ENCODE results near the gene SNX11. TPM values are rescaled to one million over a fixed set of nuclear protein-coding genes. Genes with fewer than 3 reads are reported as not detected.

SNX11 gene
- total RNA-seq, 1 experiment from 2014 or later = 26.8 TPM

DNA sequence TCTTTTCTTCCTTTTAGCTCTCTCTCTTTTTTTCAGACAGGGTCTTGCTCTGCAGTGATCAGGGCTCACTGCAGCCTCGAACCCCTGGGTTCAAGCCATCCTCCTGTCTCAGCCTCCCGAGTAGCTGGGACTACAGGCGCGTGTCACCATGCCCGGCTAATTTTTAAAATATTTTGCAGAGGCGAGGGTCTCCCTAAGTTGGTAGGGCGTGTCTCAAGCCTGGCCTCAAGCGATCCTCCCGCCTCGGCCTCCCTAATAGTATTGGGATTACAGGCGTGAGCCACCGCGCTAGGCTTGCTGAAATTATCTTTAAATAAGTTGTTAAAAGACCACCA is 797 bp upstream of the SNX11 start:
- H3K9me2 ChIP-seq (ENCODE audit: insufficient read depth) = no peaks in the 10 kb centered on the region
- no peak for TF ChIP-seq EGR1 (IDR thresholded peaks at IDR 0.05; ENCODE audit: low read depth)
- TF ChIP-seq ELF1 (IDR thresholded peaks at IDR 0.05; ENCODE audit: borderline replicate concordance, low read depth) = no peak
- TF ChIP-seq, protein P1, sequence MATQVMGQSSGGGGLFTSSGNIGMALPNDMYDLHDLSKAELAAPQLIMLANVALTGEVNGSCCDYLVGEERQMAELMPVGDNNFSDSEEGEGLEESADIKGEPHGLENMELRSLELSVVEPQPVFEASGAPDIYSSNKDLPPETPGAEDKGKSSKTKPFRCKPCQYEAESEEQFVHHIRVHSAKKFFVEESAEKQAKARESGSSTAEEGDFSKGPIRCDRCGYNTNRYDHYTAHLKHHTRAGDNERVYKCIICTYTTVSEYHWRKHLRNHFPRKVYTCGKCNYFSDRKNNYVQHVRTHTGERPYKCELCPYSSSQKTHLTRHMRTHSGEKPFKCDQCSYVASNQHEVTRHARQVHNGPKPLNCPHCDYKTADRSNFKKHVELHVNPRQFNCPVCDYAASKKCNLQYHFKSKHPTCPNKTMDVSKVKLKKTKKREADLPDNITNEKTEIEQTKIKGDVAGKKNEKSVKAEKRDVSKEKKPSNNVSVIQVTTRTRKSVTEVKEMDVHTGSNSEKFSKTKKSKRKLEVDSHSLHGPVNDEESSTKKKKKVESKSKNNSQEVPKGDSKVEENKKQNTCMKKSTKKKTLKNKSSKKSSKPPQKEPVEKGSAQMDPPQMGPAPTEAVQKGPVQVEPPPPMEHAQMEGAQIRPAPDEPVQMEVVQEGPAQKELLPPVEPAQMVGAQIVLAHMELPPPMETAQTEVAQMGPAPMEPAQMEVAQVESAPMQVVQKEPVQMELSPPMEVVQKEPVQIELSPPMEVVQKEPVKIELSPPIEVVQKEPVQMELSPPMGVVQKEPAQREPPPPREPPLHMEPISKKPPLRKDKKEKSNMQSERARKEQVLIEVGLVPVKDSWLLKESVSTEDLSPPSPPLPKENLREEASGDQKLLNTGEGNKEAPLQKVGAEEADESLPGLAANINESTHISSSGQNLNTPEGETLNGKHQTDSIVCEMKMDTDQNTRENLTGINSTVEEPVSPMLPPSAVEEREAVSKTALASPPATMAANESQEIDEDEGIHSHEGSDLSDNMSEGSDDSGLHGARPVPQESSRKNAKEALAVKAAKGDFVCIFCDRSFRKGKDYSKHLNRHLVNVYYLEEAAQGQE (IDR thresholded peaks at IDR 0.05; ENCODE audit: low read depth) = no peak
- no peak for TF ChIP-seq FOSL1 (IDR thresholded peaks at IDR 0.05; ENCODE audit: low read depth)
- TF ChIP-seq SIN3A (IDR thresholded peaks at IDR 0.05; ENCODE audit: low read depth) = no peak
- no peak for TF ChIP-seq JUND (IDR thresholded peaks at IDR 0.05)
- TF ChIP-seq CBX3 (IDR thresholded peaks at IDR 0.05; ENCODE audit: low read depth) = no peak
- TF ChIP-seq, protein P2, sequence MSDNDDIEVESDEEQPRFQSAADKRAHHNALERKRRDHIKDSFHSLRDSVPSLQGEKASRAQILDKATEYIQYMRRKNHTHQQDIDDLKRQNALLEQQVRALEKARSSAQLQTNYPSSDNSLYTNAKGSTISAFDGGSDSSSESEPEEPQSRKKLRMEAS (IDR thresholded peaks at IDR 0.05) = no peak
- no peak for TF ChIP-seq POLR2A (IDR thresholded peaks at IDR 0.05; ENCODE audit: borderline replicate concordance, extremely low read depth, insufficient read depth, insufficient read length)
- TF ChIP-seq CEBPB (IDR thresholded peaks at IDR 0.05; ENCODE audit: low read depth) = no peak
- TF ChIP-seq, protein P3, sequence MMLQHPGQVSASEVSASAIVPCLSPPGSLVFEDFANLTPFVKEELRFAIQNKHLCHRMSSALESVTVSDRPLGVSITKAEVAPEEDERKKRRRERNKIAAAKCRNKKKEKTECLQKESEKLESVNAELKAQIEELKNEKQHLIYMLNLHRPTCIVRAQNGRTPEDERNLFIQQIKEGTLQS (IDR thresholded peaks at IDR 0.05) = no peak
- TF ChIP-seq RAD21 (IDR thresholded peaks at IDR 0.05; ENCODE audit: low read depth) = no peak
- no peak for TF ChIP-seq POLR2AphosphoS5 (IDR thresholded peaks at IDR 0.05; ENCODE audit: low read depth, low read length)
- no peak for TF ChIP-seq ZFX (IDR thresholded peaks at IDR 0.05)
- BruUV-seq (replicated peaks) = no TSS peak
- CTCF ChIA-PET = interaction anchor here (0.7 to 2.3 kb wide), 4 partner anchors 9 to 81 kb away, joined by 3 to 11 read pairs (median 4); no protein-coding TSS in a partner anchor
- peak overlapping the region; percentile 91 for H2AFZ ChIP-seq (ENCODE audit: low read depth, low read length, poor library complexity, severe bottlenecking)
- H3K27me3 ChIP-seq (ENCODE audit: insufficient read depth, low read length) = no peaks in the 10 kb centered on the region
- H3K9ac ChIP-seq (ENCODE audit: low read length) = peak overlapping the region; percentile 81
- H3K4me3 ChIP-seq (replicated peaks in 1 of 2; ENCODE audit: low read depth in 1 of 2, low read length in 2 of 2) = peak overlapping the region; percentile 82 to 94
- intact Hi-C loops (cut with micrococcal nuclease) = no loop called here
- RAD21 ChIA-PET (ENCODE audit: low non-redundant PET in 1 of 2, low total read pairs in 2 of 2, uncharacterized antibody in 2 of 2, unreplicated experiment in 2 of 2) = no interaction called here
- H3K9me3 ChIP-seq (ENCODE audit: control insufficient read depth in 1 of 2, insufficient read depth in 1 of 2, low read depth in 1 of 2, low read length in 2 of 2) = peaks cover 0 to 4% of the 10 kb centered on the region in 2 experiments; a peak in 1 of 4 replicates
- DNase-seq (ENCODE audit: low read depth, low spot score) (no peak), ATAC-seq (no peak)
- no peaks in the 10 kb centered on the region for H3K36me3 ChIP-seq (ENCODE audit: control insufficient read depth in 1 of 2, insufficient read depth in 2 of 2, low read length in 2 of 2)
- peaks cover 39% of the 10 kb centered on the region for H3K79me2 ChIP-seq (ENCODE audit: insufficient read depth, low read length)
- POLR2A ChIA-PET = interaction anchor here (1.3 to 2.7 kb wide), 5 partner anchors 9 to 58 kb away, joined by 4 to 14 read pairs (median 5); partner anchors contain the start of gene NFE2L1
- peaks cover 3 to 19% of the 10 kb centered on the region in 2 experiments; a peak in 3 of 4 replicates for H3K4me1 ChIP-seq (ENCODE audit: control insufficient read depth in 1 of 2, insufficient read depth in 2 of 2, low read length in 2 of 2)
- no peaks in the 10 kb centered on the region for H4K20me1 ChIP-seq (ENCODE audit: insufficient read depth)
- peak overlapping the region; percentile 97 for H3K4me2 ChIP-seq (ENCODE audit: low read length)
- peak overlapping the region; percentile 93 for H3K27ac ChIP-seq (ENCODE audit: low read depth, low read length)
